Activated effector memory CD4-positive, alpha-beta T cell treated with Interleukin-2 at 50 U/mL for 16 hours (primary cell): ENCODE results near the gene AKT3.
"Not testable (repeated sequence)": the region's sequence is repeated elsewhere in the genome, so short reads cannot be mapped to it uniquely, and the experiment has no call there.

Experiments used
- DNase-seq: peaks from one replicate; pipeline ENCODE4 v3.0.0-alpha.2; 2020

The AKT3 gene

GRCh38 chr1:243595527-243596210 lies 254.4 kb downstream of the AKT3 start:
- no peak for DNase-seq

GRCh38 chr1:243594455-243594854 lies 255.6 kb downstream of the AKT3 start:
- no peak for DNase-seq

GRCh38 chr1:243589286-243589685 lies 260.8 kb downstream of the AKT3 start:
- DNase-seq: not testable (repeated sequence)

GRCh38 chr1:243587823-243588560 lies 262.1 kb downstream of the AKT3 start:
- no peak for DNase-seq

- DNase-seq: no peak
Measured at GRCh38 chr1:243587285-243587684, 262.8 kb downstream of the AKT3 start.

- DNase-seq: no peak
Measured at GRCh38 chr1:243585982-243586381, 264.1 kb downstream of the AKT3 start.

GRCh38 chr1:243582326-243582725 lies 267.7 kb downstream of the AKT3 start:
- no peak for DNase-seq

GRCh38 chr1:243580984-243581383 lies 269.1 kb downstream of the AKT3 start:
- DNase-seq: no peak

GRCh38 chr1:243580072-243580471 lies 270.0 kb downstream of the AKT3 start:
- no peak for DNase-seq

- no peak for DNase-seq
Measured at GRCh38 chr1:243575070-243575469, 275.0 kb downstream of the AKT3 start.

- DNase-seq: no peak
Measured at GRCh38 chr1:243572940-243573339, 277.1 kb downstream of the AKT3 start.

- no peak for DNase-seq
Measured at GRCh38 chr1:243568793-243569192, 281.2 kb downstream of the AKT3 start.

- no peak for DNase-seq
Measured at GRCh38 chr1:243564814-243565213, 285.2 kb downstream of the AKT3 start.

- no peak for DNase-seq
Measured at GRCh38 chr1:243563732-243564131, 286.3 kb downstream of the AKT3 start.

- no peak for DNase-seq
Measured at GRCh38 chr1:243562473-243562872, 287.6 kb downstream of the AKT3 start.

- DNase-seq: no peak
Measured at GRCh38 chr1:243561588-243562319, 288.3 kb downstream of the AKT3 start.

GRCh38 chr1:243559575-243560162 lies 290.4 kb downstream of the AKT3 start:
- DNase-seq: no peak

- DNase-seq: no peak
Measured at GRCh38 chr1:243558576-243558975, 291.5 kb downstream of the AKT3 start.

GRCh38 chr1:243557866-243558265 lies 292.2 kb downstream of the AKT3 start:
- no peak for DNase-seq

- no peak for DNase-seq
Measured at GRCh38 chr1:243554686-243555085, 295.4 kb downstream of the AKT3 start.

- DNase-seq: no peak
Measured at GRCh38 chr1:243553090-243553489, 297.0 kb downstream of the AKT3 start.

GRCh38 chr1:243550276-243550675 lies 299.8 kb downstream of the AKT3 start:
- DNase-seq: no peak

GRCh38 chr1:243549791-243550190 lies 300.3 kb downstream of the AKT3 start:
- no peak for DNase-seq

GRCh38 chr1:243549108-243549507 lies 300.9 kb downstream of the AKT3 start:
- no peak for DNase-seq
